Measurements from ENCODE around the gene DIPK1C. TPM values are rescaled to one million over a fixed set of nuclear protein-coding genes. Genes with fewer than 3 reads are reported as not detected.

DIPK1C gene
- total and polyA plus RNA-seq, 10 of the 15 experiments (the other 5 are each of a cell fraction or from before 2014, with no cell fraction given), result not detected

DNA sequence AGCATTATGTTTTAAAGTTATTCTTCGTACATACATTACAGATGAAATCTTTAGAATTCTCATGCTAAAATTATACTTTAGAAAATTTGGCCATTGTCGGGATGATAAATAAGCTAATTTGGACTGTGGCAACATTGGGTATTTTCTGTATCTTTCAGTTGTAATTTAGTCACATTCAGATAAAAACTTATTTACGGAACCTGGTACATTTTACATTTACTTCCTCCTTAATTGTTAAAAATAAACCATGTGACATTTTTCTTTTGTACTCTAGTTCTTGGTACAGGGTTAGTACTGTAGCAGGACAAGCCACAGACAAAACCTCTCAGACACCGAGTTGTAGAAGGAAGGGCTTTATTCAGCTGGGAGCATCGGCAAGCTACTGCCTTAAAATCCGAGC is 43.3 kb upstream of the DIPK1C start (continued):
- TF ChIP-seq, protein P1, sequence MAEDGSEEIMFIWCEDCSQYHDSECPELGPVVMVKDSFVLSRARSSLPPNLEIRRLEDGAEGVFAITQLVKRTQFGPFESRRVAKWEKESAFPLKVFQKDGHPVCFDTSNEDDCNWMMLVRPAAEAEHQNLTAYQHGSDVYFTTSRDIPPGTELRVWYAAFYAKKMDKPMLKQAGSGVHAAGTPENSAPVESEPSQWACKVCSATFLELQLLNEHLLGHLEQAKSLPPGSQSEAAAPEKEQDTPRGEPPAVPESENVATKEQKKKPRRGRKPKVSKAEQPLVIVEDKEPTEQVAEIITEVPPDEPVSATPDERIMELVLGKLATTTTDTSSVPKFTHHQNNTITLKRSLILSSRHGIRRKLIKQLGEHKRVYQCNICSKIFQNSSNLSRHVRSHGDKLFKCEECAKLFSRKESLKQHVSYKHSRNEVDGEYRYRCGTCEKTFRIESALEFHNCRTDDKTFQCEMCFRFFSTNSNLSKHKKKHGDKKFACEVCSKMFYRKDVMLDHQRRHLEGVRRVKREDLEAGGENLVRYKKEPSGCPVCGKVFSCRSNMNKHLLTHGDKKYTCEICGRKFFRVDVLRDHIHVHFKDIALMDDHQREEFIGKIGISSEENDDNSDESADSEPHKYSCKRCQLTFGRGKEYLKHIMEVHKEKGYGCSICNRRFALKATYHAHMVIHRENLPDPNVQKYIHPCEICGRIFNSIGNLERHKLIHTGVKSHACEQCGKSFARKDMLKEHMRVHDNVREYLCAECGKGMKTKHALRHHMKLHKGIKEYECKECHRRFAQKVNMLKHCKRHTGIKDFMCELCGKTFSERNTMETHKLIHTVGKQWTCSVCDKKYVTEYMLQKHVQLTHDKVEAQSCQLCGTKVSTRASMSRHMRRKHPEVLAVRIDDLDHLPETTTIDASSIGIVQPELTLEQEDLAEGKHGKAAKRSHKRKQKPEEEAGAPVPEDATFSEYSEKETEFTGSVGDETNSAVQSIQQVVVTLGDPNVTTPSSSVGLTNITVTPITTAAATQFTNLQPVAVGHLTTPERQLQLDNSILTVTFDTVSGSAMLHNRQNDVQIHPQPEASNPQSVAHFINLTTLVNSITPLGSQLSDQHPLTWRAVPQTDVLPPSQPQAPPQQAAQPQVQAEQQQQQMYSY (CRISPR knock-in tag; IDR thresholded peaks at IDR 0.05), result no peak
- TF ChIP-seq, protein P2, sequence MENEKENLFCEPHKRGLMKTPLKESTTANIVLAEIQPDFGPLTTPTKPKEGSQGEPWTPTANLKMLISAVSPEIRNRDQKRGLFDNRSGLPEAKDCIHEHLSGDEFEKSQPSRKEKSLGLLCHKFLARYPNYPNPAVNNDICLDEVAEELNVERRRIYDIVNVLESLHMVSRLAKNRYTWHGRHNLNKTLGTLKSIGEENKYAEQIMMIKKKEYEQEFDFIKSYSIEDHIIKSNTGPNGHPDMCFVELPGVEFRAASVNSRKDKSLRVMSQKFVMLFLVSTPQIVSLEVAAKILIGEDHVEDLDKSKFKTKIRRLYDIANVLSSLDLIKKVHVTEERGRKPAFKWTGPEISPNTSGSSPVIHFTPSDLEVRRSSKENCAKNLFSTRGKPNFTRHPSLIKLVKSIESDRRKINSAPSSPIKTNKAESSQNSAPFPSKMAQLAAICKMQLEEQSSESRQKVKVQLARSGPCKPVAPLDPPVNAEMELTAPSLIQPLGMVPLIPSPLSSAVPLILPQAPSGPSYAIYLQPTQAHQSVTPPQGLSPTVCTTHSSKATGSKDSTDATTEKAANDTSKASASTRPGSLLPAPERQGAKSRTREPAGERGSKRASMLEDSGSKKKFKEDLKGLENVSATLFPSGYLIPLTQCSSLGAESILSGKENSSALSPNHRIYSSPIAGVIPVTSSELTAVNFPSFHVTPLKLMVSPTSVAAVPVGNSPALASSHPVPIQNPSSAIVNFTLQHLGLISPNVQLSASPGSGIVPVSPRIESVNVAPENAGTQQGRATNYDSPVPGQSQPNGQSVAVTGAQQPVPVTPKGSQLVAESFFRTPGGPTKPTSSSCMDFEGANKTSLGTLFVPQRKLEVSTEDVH (IDR thresholded peaks at IDR 0.05; ENCODE audit: low read depth, partially characterized antibody), result no peak
- TF ChIP-seq CREB1 (IDR thresholded peaks at IDR 0.05; ENCODE audit: low read depth), result no peak
- no peak for TF ChIP-seq MEF2B (IDR thresholded peaks at IDR 0.05; ENCODE audit: partially characterized antibody, poor library complexity, severe bottlenecking)
- no peak for TF ChIP-seq NKRF (conservative IDR thresholded peaks at IDR 0.05)
